HG03442 (cell line): Measurements from ENCODE around the gene ADCYAP1R1.

Experiments
- ATAC-seq: cut with Tn5 transposase; IDR thresholded peaks from one replicate; pipeline ENCODE4 v1.9.1; 2021; ENCODE audit warnings: mild to moderate bottlenecking, moderate library complexity; ENCODE audit not compliant: unreplicated experiment

ADCYAP1R1 gene

DNA sequence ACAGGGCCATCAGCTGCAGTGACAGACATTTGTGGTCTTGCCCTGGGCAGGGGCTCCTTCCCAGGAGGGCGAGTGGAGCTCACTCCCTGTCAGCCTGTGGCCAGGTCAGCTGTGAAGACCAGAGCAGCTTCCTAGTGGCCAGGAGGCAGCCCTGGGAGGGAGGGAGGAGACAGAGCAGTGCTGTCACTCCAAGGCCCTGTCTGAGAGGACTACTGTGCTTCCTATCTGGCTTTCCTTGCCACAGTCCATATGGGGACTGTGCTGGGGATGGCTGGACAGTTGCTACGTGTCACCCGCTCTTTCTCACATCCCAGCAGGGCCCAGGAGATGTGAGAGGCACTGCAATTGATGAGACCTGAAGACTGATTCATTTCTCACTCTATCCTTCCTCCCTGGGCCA lies 15.2 kb upstream of the ADCYAP1R1 start:
- ATAC-seq, result no peak

DNA sequence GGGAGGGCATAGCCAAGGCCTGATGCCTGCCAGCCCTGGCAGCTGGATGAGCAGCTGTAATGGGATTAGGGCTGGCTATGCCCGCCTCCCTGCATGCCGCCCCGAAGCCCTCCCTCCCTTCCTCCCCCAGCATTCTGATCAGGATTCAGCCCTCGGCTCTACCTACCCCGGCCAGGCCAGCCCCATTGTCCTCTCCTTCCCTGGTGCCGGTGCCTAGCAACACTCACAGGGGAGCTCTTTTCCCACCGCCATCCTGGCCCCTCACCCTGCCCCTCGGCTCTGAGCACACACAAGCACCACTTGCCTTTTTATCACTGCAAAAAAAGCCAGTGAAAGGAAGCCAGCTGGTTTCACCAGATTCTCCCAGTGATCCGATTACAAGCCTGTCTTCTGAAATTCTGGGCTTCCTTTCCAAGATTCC lies 9.0 kb upstream of the ADCYAP1R1 start:
- no peak for ATAC-seq

DNA sequence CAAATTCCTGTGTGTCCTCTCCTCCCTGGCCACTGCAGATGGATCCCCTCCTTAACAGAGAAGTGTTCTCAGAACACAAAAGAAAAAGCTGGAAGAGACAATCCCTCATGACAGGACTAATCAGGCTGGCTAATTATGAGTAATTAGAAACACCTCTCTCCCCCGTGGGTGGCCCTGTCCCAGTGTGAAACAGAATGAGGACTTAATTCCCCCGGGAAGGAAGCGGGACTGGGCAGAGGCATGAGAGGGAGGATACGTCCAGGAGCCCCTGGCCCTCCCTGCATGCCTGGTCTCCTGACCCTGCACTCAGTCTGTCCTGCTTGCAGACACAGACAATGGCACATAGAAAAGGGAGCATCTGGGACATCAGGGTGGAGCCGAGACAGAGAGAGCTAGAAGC lies 7.6 kb upstream of the ADCYAP1R1 start:
- ATAC-seq, result no peak

DNA sequence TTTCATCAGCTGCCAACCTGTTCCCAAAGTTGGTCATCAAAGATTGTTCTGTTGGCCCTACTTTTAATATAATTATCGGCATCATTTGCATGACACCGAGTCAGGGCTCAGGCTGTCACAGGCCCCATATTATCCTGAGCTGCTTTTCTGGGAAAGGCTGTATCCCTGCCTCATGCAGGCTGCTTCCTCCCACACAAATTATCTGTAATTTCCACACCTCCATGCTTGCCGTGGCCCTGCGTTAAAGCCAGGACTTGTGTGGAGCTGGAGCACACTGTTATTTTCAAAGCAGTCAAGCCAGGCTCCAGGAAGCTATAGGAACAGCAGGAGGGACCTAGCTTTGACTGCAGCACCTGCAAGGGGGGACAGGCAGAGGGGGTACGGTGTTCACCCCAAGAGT lies 5.4 kb upstream of the ADCYAP1R1 start:
- ATAC-seq, result no peak

DNA sequence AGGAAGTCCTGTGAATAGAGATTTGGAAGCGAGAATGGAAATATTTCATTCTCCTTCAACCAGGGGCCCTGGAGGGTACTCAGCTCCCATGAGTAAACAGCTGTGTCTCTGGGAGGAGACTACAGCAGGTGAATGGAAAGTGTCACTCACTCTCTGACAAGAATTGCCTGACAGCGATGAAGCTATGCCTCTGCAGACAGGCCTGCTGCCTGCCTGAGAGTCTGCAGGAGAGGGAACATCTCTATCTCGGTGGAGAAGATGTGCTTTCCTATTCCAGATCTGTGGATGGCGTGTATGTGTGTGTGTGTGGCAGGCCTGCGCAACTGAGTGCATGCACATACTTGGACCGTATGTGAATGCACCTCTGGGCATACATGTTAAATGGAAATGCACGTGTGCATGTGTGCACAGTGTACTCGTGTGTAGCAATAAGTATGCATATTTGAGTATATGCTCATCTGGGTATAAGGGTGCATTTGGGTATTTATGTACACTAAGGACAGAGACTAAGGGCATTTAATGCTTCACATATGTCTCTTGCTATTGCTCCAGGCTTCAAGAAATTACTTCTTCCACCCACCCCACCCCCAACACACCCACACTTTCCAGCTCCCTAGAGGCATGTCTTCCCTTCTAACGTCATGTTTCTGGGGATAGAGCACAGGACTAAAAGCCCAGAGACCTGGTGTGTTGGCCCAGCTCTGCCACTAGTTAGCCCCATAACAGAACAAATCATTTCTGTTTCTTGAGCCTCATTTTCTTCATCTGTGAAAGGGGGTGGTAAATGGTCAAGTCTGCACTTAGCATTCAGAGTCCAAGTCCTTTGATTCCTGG lies 4.6 kb upstream of the ADCYAP1R1 start:
- ATAC-seq, result no peak

DNA sequence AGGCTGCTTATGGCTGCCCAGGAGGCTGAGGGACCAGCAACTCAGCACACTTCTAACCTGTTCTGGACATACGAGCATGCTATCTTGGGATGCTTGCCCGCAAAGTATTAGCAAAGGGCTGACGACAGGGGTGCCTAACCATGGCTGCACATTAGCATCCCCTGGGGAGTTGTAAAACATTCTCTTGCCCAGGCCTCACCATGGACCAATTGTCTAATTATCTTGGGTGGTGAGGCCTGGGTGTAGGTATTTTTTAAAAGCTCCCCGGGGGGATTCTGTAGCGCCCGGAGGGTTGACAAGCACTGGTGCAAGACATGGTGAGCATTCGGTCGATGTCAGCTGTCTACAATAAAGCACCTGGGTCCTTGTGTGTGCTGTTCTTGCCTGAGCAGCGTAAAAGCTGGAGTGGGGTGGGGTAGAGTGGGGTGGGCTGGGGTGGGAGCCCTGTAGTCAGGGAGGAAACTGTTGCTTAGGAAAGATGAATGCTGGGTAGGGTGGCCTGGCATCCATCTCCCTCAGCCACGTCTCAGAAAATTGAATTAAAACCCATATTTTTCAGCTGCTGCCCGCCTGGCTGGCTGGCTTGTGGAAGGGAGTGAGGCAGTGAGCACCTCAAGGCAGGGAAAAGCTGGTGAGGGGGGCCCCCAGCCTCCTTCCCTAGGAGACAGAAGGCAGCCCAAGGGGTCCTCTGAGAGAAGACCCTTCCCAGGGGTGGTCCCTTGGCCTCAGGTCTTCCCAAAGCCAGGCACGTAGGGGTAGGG lies 2.9 kb upstream of the ADCYAP1R1 start:
- ATAC-seq, result no peak

DNA sequence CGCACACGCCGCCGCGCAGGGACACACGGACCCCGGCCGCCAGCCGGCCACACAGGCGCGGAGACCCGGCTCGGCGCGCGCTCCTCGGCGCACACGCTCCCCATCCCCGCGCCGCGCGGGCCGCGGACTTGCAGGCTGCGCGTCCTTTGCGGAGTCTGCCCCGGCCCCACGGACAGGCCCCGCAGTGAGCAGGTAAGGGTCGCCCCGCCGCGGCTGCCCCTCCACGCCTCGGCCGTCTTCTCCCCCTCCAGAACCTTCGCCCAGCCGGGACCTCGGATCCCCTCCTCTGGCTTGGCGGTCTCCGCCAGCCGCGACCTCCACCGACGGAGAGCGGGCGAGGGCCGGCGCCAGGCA lies 356 bp downstream of the ADCYAP1R1 start:
- no peak for ATAC-seq

DNA sequence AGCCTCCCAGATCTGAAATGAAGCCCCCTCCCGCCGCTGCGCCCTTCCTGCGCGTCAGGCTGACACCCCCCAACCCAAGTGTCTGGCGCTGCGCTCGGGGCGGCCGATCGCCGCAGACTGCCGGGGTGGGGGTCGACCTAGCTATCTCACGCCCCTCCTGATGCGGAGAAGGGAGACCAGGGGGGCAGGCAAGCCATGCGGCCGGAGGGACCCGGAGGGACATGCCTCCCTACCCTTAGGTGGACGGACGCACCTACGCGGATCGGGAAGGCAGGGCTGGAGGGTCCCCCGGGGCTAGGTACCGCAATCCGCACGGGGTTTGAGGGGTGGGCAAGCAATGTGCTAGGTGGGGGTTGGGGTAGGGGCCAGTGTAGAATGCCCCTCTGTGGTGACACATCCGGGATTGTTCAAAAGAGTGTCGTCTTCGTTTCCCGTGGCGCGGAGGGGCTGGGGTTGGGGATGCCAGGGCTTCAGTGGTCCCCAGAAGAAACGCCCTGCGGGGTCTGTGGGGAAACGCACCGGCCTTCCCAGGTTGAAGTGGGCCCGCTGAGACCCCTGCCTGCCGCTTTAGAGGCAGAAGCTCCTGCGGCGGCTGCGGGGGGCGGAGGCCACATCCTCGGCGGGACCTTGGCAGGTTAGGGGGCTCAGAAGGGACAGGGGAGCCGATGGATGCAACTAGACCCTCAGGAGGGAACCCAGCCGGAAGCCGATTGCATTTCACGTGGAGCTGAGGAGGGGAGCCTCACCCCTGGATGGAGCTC lies 913 bp downstream of the ADCYAP1R1 start:
- ATAC-seq, result no peak

DNA sequence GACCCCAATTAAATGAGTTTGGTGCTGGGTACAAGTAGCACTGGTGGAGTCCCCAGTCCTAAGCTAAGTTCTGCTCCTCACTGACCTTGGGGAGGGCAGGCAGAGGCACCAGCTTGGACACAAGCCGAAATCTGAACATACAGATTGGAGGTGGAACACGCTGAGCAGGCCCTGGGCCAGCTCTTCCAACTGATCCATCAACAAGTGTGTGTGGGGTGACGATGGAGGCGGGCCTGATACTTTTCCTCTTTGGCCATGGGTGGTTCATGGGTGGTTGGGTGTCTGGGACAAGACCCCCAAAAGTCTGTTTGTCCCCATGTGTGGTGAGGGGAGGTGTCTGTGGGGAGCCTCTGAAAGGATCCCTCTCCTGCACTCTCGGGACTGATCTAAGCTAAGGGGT lies 1.9 kb downstream of the ADCYAP1R1 start:
- no peak for ATAC-seq

DNA sequence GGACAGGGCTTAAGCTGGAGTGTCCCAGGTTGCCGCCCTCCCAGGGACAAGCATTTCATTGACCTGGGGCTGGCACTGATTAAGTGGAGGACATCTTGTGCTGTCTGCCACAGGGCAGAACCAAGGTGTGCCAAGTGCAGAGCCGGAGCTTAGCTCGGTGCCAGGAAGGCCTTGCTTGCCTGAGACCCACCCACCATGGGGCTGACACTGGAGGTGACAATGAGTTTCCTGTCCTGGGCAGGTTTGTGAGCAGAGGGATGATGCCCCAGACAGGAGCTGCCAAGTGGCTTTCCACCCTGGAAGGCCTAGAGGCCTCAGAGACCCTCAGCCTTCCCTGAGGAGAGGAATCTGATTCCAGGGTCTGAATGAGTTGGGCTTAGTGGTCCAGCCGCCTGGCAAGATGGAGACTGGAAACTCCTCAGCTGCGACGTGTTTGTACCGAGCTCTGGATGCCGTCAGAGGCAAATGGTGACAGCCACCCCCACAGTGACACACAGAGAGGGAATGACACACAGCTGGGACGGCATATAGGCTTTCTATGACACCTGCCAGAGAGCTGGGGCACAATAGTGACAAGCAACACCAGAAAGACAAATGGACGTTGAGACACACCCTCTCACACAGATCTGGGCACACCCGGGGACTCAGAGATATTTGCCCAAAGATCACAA lies 2.6 kb downstream of the ADCYAP1R1 start:
- no peak for ATAC-seq

DNA sequence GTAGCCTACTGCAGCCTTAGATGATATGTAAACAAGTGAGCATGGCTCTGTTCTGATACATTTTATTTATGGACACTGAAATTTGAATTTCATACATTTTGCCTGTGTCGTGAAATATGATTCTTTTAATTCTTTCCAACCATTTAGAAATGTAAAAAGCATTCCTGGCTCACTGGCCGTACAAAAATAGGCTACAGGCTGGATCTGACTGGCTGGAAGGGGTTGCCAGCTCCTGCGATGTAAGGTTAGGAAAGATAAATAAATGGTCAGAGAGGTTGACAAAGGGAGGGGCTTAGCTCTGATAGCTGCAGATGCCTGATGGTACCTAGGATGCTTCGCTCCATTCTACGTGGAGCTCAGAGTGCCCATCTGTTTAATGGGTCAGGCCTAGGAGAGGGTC lies 3.4 kb downstream of the ADCYAP1R1 start:
- no peak for ATAC-seq

DNA sequence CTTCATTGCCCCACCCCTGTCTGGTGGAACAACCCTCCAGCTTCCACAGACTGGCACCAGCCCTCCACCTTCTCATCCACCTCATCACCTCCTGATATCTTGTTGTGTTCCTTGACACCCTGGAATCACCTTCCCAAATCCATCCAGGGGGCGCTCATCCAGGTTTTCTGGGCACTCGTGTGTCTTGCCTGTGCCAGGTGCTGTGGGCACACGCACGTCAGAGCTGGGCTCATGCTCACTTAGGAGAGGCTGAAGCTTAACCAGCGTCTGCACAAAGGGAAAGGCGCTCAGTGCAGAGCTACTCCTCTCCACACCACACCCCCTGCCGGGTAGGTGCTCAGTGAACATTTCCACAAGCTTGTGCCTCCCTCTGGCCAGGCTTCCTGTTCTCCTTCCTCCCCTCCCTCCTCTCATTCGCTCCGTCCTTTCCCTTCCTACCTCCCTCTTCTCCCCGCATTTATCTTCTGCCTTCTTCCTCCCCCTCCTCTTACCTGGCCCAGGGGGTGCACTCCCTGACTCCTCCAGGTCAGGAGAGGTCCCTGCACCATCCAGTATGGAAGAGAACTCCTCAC lies 4.8 kb downstream of the ADCYAP1R1 start:
- no peak for ATAC-seq

DNA sequence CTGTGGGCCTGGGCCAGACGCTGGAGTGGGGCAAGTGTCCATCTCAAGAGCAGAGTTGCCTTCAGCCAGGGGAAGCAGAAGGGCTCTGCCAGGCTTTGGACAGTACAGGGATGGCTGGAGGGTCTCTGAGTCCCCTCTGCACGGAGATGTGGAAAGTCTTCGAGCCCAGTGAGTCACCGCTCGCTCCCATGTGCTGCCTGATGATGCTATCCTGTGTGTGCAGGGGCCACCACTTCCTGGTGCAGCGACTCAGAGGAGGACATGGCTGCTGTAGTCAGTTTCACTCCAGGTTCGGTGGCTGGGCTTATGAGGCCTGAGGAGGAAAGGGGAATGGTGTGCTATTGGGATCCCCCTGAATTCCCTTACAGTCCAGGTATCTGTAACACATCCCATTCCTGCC lies 6.0 kb downstream of the ADCYAP1R1 start:
- no peak for ATAC-seq

DNA sequence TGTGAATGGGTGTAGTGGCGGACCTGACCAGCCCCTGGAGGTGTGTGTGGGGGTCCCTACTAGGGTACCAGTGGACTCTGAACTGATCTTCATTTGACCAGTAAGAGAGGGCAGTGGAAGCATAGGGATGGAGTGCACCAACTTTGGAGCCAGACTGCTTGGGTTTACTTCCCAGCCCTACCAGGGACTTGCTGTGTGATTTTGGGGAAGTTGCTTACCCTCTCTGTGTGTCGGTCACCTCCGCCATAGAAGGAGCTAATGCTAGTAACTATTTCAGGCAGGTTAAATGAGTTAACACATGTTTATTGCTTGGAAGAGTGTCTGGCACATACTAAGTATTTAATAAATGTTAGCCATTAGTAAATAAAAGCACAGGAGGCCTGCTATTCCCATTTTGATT lies 6.6 kb downstream of the ADCYAP1R1 start:
- no peak for ATAC-seq

DNA sequence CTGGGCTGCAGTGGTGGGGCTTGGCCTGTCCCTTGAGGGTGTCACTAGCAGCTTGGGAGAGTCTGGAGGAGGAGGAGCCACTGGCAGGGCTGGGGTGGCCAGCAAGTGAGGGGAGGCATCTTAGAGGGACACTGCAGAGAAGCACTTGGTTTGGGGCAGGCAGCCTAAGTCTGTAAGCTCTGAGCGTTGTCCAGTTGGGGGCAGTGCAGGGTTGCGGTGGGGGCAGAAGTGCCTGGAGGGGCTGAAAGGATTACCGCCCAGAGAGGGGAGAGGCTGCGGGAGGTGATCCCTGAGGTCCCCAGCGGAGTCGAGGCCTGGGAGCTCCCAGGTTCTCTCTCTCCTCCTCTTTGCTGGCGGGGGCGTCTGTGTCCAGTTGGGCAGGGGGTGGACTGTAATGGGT lies 7.4 kb downstream of the ADCYAP1R1 start:
- no peak for ATAC-seq

DNA sequence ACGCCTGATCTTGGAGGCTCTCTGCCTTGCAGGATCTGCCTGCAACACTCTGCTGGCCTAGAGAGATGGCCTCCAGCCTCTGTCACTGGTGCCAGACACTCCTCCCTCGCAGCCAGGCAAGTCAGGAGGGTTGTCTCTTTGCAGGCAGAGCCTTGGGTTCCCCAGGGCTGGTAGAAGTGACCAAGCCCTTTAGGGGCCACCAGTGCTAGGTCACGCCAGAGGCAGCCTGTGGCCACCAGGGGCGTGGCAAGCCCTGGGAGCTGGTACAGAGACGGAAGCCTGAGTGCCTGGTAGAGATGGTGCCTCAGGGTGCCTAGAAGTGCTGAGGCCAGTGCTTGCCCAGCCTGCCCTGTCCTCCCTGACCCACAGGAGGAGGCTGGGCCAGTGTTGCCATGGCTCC lies 9.1 kb downstream of the ADCYAP1R1 start:
- no peak for ATAC-seq

DNA sequence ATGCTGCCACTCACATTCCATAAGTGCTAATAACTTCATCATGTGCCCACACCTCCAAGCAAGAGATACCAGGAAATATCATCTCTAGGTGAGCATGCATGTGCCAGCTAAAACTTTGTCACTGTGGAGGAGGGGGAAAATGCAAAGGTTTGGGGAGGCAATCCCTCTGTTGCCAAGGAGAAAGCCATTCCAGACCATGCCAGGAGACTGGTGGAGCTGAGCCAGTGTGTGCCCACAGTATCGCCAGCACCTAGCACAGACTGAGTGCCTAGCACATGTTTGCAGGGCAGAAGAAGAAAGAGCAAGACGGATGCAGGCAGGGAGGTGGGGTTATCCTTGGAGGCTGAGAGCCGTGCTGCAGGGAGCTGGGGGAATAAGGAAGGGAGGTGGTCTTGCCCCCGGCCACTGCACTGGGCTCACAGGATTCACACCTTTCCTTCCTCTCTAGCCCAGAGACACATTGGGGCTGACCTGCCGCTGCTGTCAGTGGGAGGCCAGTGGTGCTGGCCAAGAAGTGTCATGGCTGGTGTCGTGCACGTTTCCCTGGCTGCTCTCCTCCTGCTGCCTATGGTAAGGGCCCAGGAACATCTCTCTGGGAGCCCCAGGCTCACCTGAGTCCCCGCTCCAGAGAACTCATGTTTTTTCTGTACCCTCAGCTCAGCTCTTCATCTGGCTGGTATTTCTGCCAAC lies 10.8 kb downstream of the ADCYAP1R1 start:
- no peak for ATAC-seq

DNA sequence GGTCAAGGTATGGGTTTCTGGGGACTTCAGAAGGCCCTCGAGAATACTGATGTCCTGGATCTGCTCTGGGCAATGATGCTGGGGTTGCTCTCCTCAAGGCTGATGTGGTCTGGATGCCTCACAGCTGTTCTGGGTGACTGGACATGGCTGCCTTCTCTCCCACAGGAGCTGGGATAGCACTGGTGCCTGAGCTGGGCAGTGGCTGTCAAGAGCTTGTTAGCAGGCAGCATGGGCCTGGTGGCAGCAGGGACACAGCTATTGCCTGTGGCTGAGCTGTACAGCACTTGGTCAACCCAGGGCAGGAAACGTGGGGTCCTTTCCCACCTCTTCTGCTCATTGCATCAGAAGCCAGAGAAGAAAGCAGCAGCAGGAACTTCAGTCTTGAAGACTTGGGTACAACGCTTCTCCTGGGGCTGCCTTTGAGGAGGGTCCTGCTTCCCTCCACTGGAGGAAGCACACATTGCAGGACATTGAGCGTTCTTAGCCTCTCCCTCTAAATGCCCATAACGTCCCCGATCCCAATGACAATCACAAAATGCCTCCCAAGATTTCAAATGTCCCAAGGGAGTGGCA lies 13.0 kb downstream of the ADCYAP1R1 start:
- ATAC-seq, result no peak

DNA sequence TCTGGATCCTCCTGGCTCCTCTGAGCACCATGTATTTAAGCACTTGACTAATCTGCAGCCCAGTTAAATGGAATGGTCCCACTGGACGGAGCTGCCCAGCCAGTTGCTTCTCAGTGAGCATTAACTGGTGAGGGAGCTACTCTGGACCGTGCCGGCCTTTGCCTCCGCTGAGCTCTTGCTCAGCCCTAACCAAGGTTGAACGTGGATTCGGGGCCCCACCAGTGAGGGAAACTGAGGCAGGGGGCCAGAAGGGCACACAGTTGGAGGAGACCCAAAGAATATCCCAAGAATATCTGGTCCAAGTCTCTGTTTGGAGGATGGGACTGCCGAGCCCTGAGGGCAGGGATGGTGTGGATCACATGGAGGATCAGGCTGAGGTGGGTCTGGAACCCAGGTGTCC lies 13.7 kb downstream of the ADCYAP1R1 start:
- no peak for ATAC-seq
